SH-SY5Y (cell line): ENCODE measurements around the gene CCDC12.

Source experiments
- GATA2 ChIP-seq: IDR thresholded peaks from 2 replicates; pipeline ENCODE4 v1.6.1; 2011; ENCODE audit warnings: mild to moderate bottlenecking, low read depth, low read length
- GATA3 ChIP-seq: IDR thresholded peaks from 2 replicates; pipeline ENCODE4 v1.6.1; 2011; ENCODE audit warnings: low read depth, mild to moderate bottlenecking, low read length, moderate library complexity

DNA sequence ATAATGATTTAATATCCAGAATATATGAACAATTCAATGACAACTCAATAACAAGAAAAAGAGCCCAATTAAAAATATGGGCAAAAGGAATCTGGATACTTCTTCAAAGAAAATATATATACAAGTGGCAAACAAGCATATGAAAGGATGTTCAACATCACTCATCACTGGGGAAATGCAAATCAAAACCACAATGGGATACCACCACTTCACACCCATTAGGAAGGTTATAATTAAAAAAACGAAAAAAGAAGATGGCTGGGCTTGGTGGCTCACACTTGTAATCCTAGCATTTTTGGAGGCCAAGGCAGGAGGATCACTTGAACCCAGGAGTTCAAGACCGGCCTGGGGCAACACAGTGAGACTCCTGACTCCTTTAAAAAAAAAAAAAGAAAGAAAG, 4.1 kb downstream of the CCDC12 start:
- TF ChIP-seq GATA3 = no peak
- TF ChIP-seq GATA2 = no peak
